Transverse colon (tissue), 4 donors: ENCODE results near the gene STAT5A. TPM values are rescaled to one million over a fixed set of nuclear protein-coding genes. Genes with fewer than 3 reads are reported as not detected.

Experiments
- DNase-seq: peaks from one replicate; pipeline ENCODE4 v3.0.0-alpha.2; 2019
- H3K27ac ChIP-seq, 4 donors: fragments of 200-600 bp; sonication (generic); 2 replicates each; pipeline ENCODE4 v1.5.1; 2016 to 2018; ENCODE audit warnings: inconsistent platforms in 4 of 4
- H3K27me3 ChIP-seq: fragments of 200-600 bp; sonication (generic); 2 replicates; pipeline ENCODE4 v1.5.1; 2017; ENCODE audit warnings: inconsistent platforms
- H3K36me3 ChIP-seq, 4 donors: fragments of 200-600 bp; sonication (generic); 2 replicates each; pipeline ENCODE4 v1.5.1; 2017 to 2019; ENCODE audit warnings: inconsistent platforms in 4 of 4
- H3K4me1 ChIP-seq, 4 donors: fragments of 200-600 bp; sonication (generic); 2 replicates each; pipeline ENCODE4 v1.5.1; 2017 to 2020; ENCODE audit warnings: inconsistent platforms in 4 of 4
- H3K4me3 ChIP-seq, 4 donors: fragments of 200-600 bp; sonication (generic); 1 replicate in 1 of 4; 2 replicates in 3 of 4; pipeline versions ENCODE4 v1.5.1 to v1.6.1; 2017 to 2019; ENCODE audit warnings: inconsistent platforms in 4 of 4
- H3K9me3 ChIP-seq, 2 donors: fragments of 200-600 bp; sonication (generic); 2 replicates each; pipeline ENCODE4 v1.5.1; 2017 to 2019; ENCODE audit warnings: inconsistent platforms in 2 of 2
- EP300 ChIP-seq: sonication (generic); formaldehyde crosslinking; IDR thresholded peaks from one replicate; pipeline ENCODE4 v1.6.1; 2017; ENCODE audit warnings: antibody characterized with exemption, low read depth
- POLR2A ChIP-seq: fragments of 450-650 bp; IDR thresholded peaks from one replicate; pipeline ENCODE4 v1.6.1; 2016; ENCODE audit warnings: antibody characterized with exemption, mild to moderate bottlenecking, moderate library complexity
- POLR2AphosphoS5 ChIP-seq, 3 donors: sonication (generic); formaldehyde crosslinking; IDR thresholded peaks; one replicate each; pipeline ENCODE4 v1.6.1; 2016; ENCODE audit warnings: antibody characterized with exemption in 3 of 3
- WGBS, 2 donors: methylation state at CpG; one replicate each; pipeline ENCODE4 v1.1.5; 2018; ENCODE audit warnings: low coverage in 1 of 2; 5-methylcytosine and 5-hydroxymethylcytosine counted together
- in situ Hi-C, 4 donors: fragments of 200-750 bp; cut with MboI; loops; one replicate each; pipeline versions ENCODE4 v1.15.0 to v1.15.1; 2017; ENCODE audit warnings: low sequenced_read_pairs in 3 of 4, low pct_ligation_motif_present in 1 of 4, low pct_unique_long_range_greater_than_20kb in 1 of 4
- intact Hi-C: fragments of 100-400 bp; cut with DNase I; formaldehyde crosslinking; loops from one replicate; pipeline ENCODE4 v1.15.1; 2023; ENCODE audit warnings: low total_unique reads
- total RNA-seq, 4 donors: library from RNA; depleted of rRNA; stranded (reverse); fragments of >200 nt; gene quantifications; one replicate each; pipeline ENCODE4 v1.1.0, GENCODE V29; 2016
- TF ChIP-seq, protein P1 (sequence below), 5 experiments: fragments of 200-600 bp in 3 of 5; fragments of 450-650 bp in 2 of 5; sonication (generic) in 3 of 5; IDR thresholded peaks; 1 replicate in 2 of 5; 2 replicates in 3 of 5; pipeline ENCODE4 v1.5.1; 2016 to 2017; ENCODE audit warnings: antibody characterized with exemption in 5 of 5, inconsistent platforms in 3 of 5, mild to moderate bottlenecking in 2 of 5, moderate library complexity in 1 of 5

STAT5A gene
- total RNA-seq, 4 donors from 2014 or later: 36.2 to 93.7 (median 50.3) TPM

DNA sequence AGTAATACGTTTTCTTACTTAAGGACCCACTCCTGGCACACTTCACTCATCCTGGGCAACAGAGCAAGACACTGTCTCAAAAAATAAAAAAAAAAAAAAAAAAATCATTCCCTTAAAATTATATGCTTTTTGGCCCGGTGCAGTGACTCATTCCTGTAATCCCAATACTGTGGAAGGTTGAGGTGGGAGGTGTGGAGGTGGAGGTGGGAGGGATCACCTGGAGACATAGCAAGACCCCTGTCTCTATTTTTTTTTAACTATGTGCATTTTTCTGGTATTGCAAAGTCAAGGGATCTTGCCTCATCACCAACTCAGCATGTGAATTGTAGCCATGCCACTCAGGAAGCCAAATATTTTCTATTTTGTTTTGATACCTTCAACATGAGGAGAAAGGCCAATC lies 21.8 kb upstream of the STAT5A start:
- no peaks in the 10 kb centered on the region for H3K36me3 ChIP-seq
- no peak overlapping the region for H3K4me3 ChIP-seq
- peaks cover 0 to 42% (median 10%) of the 10 kb centered on the region in 4 donors for H3K4me1 ChIP-seq
- no peak for DNase-seq
- peak overlapping the region in 2 of 4 donors; percentile 31 to 51 for H3K27ac ChIP-seq
- intact Hi-C loops: no loop called here
- 77 to 92% methylated on average over 2 of the region's 2 CpGs for WGBS, 2 donors
- H3K9me3 ChIP-seq: no peaks in the 10 kb centered on the region
- TF ChIP-seq, protein P1, sequence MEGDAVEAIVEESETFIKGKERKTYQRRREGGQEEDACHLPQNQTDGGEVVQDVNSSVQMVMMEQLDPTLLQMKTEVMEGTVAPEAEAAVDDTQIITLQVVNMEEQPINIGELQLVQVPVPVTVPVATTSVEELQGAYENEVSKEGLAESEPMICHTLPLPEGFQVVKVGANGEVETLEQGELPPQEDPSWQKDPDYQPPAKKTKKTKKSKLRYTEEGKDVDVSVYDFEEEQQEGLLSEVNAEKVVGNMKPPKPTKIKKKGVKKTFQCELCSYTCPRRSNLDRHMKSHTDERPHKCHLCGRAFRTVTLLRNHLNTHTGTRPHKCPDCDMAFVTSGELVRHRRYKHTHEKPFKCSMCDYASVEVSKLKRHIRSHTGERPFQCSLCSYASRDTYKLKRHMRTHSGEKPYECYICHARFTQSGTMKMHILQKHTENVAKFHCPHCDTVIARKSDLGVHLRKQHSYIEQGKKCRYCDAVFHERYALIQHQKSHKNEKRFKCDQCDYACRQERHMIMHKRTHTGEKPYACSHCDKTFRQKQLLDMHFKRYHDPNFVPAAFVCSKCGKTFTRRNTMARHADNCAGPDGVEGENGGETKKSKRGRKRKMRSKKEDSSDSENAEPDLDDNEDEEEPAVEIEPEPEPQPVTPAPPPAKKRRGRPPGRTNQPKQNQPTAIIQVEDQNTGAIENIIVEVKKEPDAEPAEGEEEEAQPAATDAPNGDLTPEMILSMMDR (IDR thresholded peaks at IDR 0.05): no peak
- TF ChIP-seq POLR2A (no peak), EP300 (no peak), POLR2AphosphoS5 (IDR thresholded peaks at IDR 0.05) (no peak)
- no peaks in the 10 kb centered on the region for H3K27me3 ChIP-seq
- in situ Hi-C loops: no loop called here

- in situ Hi-C loops: no loop called here
- Histone ChIP-seq H3K36me3 (no peaks in the 10 kb centered on the region), H3K4me3 (no peak overlapping the region), H3K27me3 (no peaks in the 10 kb centered on the region), H3K4me1 (peaks cover 0 to 49% (median 13%) of the 10 kb centered on the region in 4 donors), H3K27ac (peak overlapping the region; percentile 28 to 53 (median 32)), H3K9me3 (no peaks in the 10 kb centered on the region)
- TF ChIP-seq POLR2AphosphoS5 (IDR thresholded peaks at IDR 0.05) (peak; percentile 42 to 72 (median 70)), EP300 (peak; percentile 94), POLR2A (no peak)
- TF ChIP-seq, protein P1 (IDR thresholded peaks at IDR 0.05): no peak
- DNase-seq: no peak
- intact Hi-C loops: no loop called here
- 58 to 66% methylated on average over 9 of the region's 9 CpGs for WGBS, 2 donors
These were observed 21.2 kb upstream of the STAT5A start for GRCh38 chr17:42266918-42267766.

DNA sequence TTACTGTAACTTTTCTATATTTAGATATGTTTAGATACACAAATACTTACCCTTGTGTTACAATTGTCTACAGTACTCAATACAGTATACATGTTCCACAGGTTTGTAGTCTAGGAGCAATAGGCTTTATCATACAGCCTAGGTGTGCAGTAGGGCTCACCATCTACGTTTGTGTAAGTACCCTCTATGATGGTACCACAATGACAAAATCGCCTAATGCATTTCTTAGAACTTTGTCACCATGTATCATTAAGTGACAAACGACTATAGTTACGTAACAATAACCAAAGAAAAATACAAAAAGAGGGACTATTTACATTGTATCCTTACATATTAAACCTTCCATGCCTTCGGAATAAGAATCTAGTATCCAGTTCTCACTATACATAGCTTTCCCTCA lies 20.1 kb upstream of the STAT5A start:
- peaks cover 0 to 60% (median 18%) of the 10 kb centered on the region in 4 donors for H3K4me1 ChIP-seq
- TF ChIP-seq POLR2AphosphoS5 (IDR thresholded peaks at IDR 0.05): no peak
- TF ChIP-seq EP300: no peak
- TF ChIP-seq POLR2A: no peak
- TF ChIP-seq, protein P1 (IDR thresholded peaks at IDR 0.05): no peak
- no peaks in the 10 kb centered on the region for H3K27me3 ChIP-seq
- WGBS, 2 donors: 72 to 84% methylated on average over 5 of the region's 5 CpGs
- H3K9me3 ChIP-seq: no peaks in the 10 kb centered on the region
- intact Hi-C loops: no loop called here
- H3K4me3 ChIP-seq: no peak overlapping the region
- no peak for DNase-seq
- in situ Hi-C loops: no loop called here
- no peaks in the 10 kb centered on the region for H3K36me3 ChIP-seq
- peak overlapping the region in 1 of 4 donors; percentile 40 for H3K27ac ChIP-seq

GRCh38 chr17:42270170-42270535 lies 18.1 kb upstream of the STAT5A start:
- H3K9me3 ChIP-seq: no peaks in the 10 kb centered on the region
- in situ Hi-C loops: no loop called here
- WGBS, 2 donors: 72 to 80% methylated on average over 4 of the region's 4 CpGs

More at GRCh38 chr17:42270170-42270535, 18.1 kb upstream of the STAT5A start:
- Histone ChIP-seq H3K4me1 (peaks cover 0 to 78% (median 30%) of the 10 kb centered on the region in 4 donors), H3K27me3 (no peaks in the 10 kb centered on the region), H3K36me3 (no peaks in the 10 kb centered on the region), H3K4me3 (no peak overlapping the region), H3K27ac (peak overlapping the region; percentile 23 to 65 (median 34))
- intact Hi-C loops: no loop called here
- TF ChIP-seq POLR2A (no peak), POLR2AphosphoS5 (IDR thresholded peaks at IDR 0.05) (no peak), EP300 (no peak)
- TF ChIP-seq, protein P1 (IDR thresholded peaks at IDR 0.05): no peak
- DNase-seq: no peak
